DND-41 (cell line): ENCODE measurements around the gene COL4A1.

Experiments
- ATAC-seq: fragments of 200-7000 bp; cut with Tn5 transposase; 3 replicates; pipeline ENCODE4 v1.9.1; 2021; ENCODE audit warnings: low read depth; ENCODE audit not compliant: insufficient read depth
- DNase-seq: peaks from one replicate; pipeline ENCODE4 v3.0.0-alpha.2; 2020
- H2AFZ ChIP-seq: 2 replicates; pipeline ENCODE4 v1.6.0; 2012; ENCODE audit warnings: low read depth, low read length
- H3K27ac ChIP-seq: 2 replicates; pipeline ENCODE4 v1.5.1; 2012; ENCODE audit warnings: low read length, inconsistent platforms
- H3K27me3 ChIP-seq: fragments of 200-600 bp; sonication (generic); 2 replicates; pipeline ENCODE4 v1.6.0; 2012; ENCODE audit warnings: low read length, mild to moderate bottlenecking, inconsistent platforms; ENCODE audit not compliant: insufficient read depth, poor library complexity
- H3K36me3 ChIP-seq: 2 replicates; pipeline ENCODE4 v1.5.1; 2012; ENCODE audit warnings: low read length, inconsistent platforms; ENCODE audit not compliant: insufficient read depth
- H3K4me1 ChIP-seq: 2 replicates; pipeline ENCODE4 v1.5.1; 2012; ENCODE audit warnings: mild to moderate bottlenecking, low read length; ENCODE audit not compliant: insufficient read depth
- H3K4me2 ChIP-seq: 2 replicates; pipeline ENCODE4 v1.6.0; 2012; ENCODE audit warnings: mild to moderate bottlenecking, moderate library complexity, low read length, inconsistent platforms; ENCODE audit not compliant: insufficient read depth
- H3K4me3 ChIP-seq, 2 experiments: fragments of 200-600 bp in 1 of 2; shearing (Covaris generic) in 1 of 2; 2 replicates each; pipeline ENCODE4 v1.5.1; 2012 to 2016; ENCODE audit warnings: inconsistent platforms in 2 of 2, low read length in 2 of 2, mild to moderate bottlenecking in 2 of 2, low read depth in 1 of 2, moderate library complexity in 1 of 2
- H3K79me2 ChIP-seq: 2 replicates; pipeline ENCODE4 v1.6.0; 2012; ENCODE audit warnings: low read length, inconsistent platforms; ENCODE audit not compliant: insufficient read depth
- H3K9ac ChIP-seq: 2 replicates; pipeline ENCODE4 v1.6.0; 2012; ENCODE audit warnings: low read depth, mild to moderate bottlenecking, inconsistent platforms, low read length, moderate library complexity
- H3K9me3 ChIP-seq: 2 replicates; pipeline ENCODE4 v1.5.1; 2012; ENCODE audit warnings: low read length, moderate library complexity, mild to moderate bottlenecking, inconsistent platforms; ENCODE audit not compliant: insufficient read depth, severe bottlenecking
- H4K20me1 ChIP-seq: 2 replicates; pipeline ENCODE4 v1.6.0; 2012; ENCODE audit warnings: low read length; ENCODE audit not compliant: insufficient read depth
- EZH2 ChIP-seq: IDR thresholded peaks from 3 replicates; pipeline ENCODE4 v1.6.1; 2012; ENCODE audit warnings: borderline replicate concordance, low read depth, mild to moderate bottlenecking, moderate library complexity, low read length, inconsistent platforms; ENCODE audit not compliant: severe bottlenecking
- TF ChIP-seq, protein P1 (sequence below): IDR thresholded peaks from 2 replicates; pipeline ENCODE4 v1.5.1; 2012; ENCODE audit warnings: borderline replicate concordance, low read length, moderate library complexity, mild to moderate bottlenecking; ENCODE audit not compliant: poor library complexity, severe bottlenecking; ENCODE audit errors: extremely low read depth

COL4A1 gene

DNA sequence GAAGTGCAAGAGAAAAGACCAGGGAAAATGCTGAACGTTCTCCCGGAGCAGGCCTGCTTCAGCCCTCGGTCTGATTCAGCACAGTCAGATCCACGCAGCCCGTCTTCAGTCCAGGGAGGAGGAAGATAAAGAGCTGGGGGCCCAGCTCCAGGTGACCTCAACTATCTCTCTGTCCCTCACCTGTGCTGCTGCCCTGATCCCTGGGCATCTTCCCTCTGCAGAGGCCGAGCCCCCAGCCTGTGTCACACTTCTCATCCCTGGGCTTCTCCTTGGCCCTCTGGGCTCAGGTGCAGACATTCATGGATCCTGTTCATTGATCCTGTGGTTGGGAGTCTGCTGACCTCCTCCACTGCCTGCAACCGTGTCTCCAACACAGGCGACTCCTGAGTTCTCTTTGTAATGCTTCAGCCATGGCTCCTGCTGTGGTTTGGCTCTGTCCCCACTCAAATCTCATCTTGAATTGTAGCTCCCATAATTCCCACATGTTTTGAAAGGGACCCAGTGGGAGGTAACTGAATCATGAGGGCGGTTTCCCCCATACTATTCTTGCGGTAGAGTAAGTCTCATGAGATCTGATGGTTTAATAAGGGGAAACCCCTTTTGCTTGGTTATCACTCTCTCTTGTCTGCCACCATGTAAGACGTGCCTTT, 28.0 kb upstream of the COL4A1 start:
- no peak for TF ChIP-seq EZH2
- TF ChIP-seq, protein P1, sequence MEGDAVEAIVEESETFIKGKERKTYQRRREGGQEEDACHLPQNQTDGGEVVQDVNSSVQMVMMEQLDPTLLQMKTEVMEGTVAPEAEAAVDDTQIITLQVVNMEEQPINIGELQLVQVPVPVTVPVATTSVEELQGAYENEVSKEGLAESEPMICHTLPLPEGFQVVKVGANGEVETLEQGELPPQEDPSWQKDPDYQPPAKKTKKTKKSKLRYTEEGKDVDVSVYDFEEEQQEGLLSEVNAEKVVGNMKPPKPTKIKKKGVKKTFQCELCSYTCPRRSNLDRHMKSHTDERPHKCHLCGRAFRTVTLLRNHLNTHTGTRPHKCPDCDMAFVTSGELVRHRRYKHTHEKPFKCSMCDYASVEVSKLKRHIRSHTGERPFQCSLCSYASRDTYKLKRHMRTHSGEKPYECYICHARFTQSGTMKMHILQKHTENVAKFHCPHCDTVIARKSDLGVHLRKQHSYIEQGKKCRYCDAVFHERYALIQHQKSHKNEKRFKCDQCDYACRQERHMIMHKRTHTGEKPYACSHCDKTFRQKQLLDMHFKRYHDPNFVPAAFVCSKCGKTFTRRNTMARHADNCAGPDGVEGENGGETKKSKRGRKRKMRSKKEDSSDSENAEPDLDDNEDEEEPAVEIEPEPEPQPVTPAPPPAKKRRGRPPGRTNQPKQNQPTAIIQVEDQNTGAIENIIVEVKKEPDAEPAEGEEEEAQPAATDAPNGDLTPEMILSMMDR: no peak
- Histone ChIP-seq H3K36me3 (no peaks in the 10 kb centered on the region), H3K27me3 (peaks cover 41% of the 10 kb centered on the region), H3K79me2 (no peaks in the 10 kb centered on the region), H3K9me3 (no peaks in the 10 kb centered on the region), H2AFZ (no peak overlapping the region), H3K9ac (no peak overlapping the region), H3K4me3 (no peak overlapping the region), H3K4me2 (no peak overlapping the region), H3K27ac (no peak overlapping the region), H3K4me1 (no peaks in the 10 kb centered on the region), H4K20me1 (no peaks in the 10 kb centered on the region)
- no peak for ATAC-seq
- DNase-seq: no peak

DNA sequence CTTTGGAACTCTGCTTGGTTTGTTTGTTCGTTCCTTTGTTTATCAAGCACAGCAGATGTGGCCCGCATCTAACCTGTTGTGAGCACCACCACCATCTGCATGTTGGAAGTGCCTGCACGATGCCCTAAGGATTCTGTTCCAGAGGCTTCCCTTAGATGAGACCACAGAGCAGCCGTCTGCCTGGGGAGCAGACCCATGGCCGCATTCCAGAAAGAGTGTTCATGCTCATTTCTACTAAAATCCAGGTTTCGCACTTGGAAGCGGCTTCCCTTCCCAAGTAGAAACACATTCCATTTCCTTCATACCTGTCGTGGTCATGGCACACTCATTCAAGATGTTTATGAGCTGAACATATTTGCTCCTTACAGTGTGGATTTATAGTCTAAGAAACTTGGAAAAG, 27.3 kb upstream of the COL4A1 start:
- TF ChIP-seq, protein P1: no peak
- TF ChIP-seq EZH2: no peak
- no peak for DNase-seq

DNA sequence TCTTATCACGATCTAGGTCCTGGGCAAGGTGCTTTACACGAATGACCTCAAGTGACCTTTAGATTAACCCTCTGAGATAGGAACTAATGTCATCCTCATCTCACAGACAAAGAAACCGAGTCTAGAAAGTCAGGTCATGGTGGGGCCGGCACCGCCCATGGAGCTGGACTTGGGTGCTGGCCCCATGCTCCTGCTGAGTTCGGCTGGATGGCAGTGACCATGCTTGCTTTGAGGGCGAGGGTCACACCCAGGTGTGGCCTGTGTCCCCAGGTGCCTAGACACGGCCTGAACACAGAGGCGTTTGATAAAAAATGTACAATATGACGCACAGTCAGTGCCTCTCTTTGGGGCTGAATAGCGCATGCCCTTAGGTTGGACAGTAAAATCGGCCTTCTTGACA, 26.9 kb upstream of the COL4A1 start:
- Histone ChIP-seq H3K36me3 (no peaks in the 10 kb centered on the region), H2AFZ (no peak overlapping the region), H3K27ac (no peak overlapping the region), H3K9me3 (no peaks in the 10 kb centered on the region), H3K27me3 (peaks cover 45% of the 10 kb centered on the region), H3K79me2 (no peaks in the 10 kb centered on the region), H4K20me1 (no peaks in the 10 kb centered on the region), H3K4me1 (no peaks in the 10 kb centered on the region), H3K4me2 (no peak overlapping the region), H3K4me3 (no peak overlapping the region), H3K9ac (no peak overlapping the region)
- no peak for ATAC-seq
- no peak for DNase-seq
- TF ChIP-seq, protein P1: no peak
- no peak for TF ChIP-seq EZH2

More for the DNA sequence above, 27.3 kb upstream of the COL4A1 start:
- ATAC-seq: no peak
- H3K9me3 ChIP-seq: no peaks in the 10 kb centered on the region
- no peaks in the 10 kb centered on the region for H3K79me2 ChIP-seq
- no peak overlapping the region for H3K4me2 ChIP-seq
- H3K4me1 ChIP-seq: no peaks in the 10 kb centered on the region
- no peaks in the 10 kb centered on the region for H3K36me3 ChIP-seq
- H3K9ac ChIP-seq: no peak overlapping the region
- no peak overlapping the region for H2AFZ ChIP-seq
- no peaks in the 10 kb centered on the region for H4K20me1 ChIP-seq
- no peak overlapping the region for H3K27ac ChIP-seq
- H3K27me3 ChIP-seq: peaks cover 45% of the 10 kb centered on the region
- no peak overlapping the region for H3K4me3 ChIP-seq
